GM19328 (cell line): Measurements from ENCODE around the gene FGF3.

Experiments
- ATAC-seq: cut with Tn5 transposase; IDR thresholded peaks from one replicate; pipeline ENCODE4 v1.9.1; 2021; ENCODE audit warnings: mild to moderate bottlenecking, moderate library complexity; ENCODE audit not compliant: unreplicated experiment

FGF3 gene

DNA sequence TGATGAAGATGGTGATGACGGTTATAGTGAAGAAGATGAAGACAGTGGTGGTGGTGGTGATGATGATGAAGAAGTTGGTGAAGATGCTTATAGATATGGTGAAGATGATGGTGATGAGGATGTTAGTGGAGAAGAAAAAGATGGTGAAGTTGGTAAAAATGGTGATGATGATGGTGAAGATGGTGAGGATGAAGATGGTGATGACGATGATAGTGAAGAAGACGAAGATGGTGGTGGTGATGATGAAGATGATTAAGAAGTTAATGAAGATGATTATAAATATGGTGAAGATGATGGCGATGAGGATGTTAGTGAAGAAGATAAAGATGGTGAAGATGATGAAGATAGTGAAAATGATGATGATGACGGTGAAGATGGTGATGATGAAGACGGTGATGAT, 25.2 kb upstream of the FGF3 start:
- ATAC-seq = no peak

- ATAC-seq = no peak
Observed at GRCh38 chr11:69843529-69843921, 24.3 kb upstream of the FGF3 start.

DNA sequence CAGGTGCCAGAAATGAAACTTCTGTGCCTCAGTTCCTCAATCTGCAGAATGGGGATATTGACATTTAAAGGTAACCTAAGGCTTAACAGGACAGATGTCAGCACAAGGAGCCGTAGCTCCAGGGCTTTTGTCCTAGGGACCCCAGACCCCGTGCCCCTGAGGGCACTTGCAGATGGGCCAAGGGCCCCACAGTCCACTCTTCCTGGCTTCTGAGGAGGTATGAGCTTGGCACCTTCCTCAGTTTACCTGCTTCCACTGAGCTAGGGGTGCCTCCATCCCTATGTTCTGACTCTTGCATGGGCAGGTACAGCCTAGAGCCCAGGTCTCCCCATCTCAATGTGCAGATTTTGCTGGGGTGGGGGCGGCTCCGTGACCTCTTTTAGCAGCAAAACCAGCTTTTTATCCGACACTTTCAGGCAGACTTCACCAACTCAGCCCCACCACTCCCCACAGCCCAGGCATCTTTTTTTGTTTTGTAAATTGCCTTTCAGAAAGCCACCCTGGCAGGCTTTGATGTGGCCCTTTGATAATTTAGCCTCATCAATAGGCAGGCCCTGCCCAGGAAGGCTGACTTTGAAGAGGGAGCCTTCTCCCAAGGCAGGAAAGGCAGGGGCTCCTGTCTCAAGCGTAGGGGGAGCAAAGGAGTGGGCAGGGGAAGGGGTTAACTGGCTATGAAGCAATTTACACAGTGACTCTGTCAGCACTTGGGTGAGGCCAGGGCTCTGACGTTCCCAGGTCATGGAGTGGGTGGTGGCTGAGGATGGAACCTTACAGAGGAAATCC, 23.7 kb upstream of the FGF3 start:
- no peak for ATAC-seq

GRCh38 chr11:69841859-69842698, 22.9 kb upstream of the FGF3 start:
- ATAC-seq = no peak

DNA sequence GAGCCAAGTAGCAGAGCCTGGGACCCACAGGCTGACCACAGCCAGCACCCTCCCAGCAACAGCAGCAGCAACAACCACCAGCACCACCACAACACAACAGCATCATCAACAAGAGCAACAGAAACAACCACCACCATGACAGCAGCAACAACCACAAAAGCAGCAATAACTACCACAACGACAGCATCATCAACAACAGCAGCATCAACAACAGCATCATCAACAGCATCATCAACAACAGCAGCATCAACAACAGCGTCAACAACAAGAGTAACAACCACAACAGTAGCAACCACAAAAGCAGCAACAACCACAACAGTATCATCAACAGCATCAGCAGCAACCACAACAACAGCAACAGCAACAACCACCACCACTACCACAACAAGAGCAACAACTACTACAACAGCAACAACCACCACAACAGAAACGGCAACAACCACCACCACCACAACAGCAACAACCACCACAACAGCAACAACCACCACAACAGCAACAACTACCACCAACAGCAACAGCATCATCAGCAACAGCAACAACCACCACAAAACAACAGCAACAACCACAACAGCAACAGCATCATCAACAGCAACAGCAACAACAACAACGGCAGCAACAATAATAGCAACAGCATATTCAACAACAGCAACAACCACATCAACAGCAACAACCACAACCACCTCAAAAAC, 22.1 kb upstream of the FGF3 start:
- ATAC-seq = no peak

DNA sequence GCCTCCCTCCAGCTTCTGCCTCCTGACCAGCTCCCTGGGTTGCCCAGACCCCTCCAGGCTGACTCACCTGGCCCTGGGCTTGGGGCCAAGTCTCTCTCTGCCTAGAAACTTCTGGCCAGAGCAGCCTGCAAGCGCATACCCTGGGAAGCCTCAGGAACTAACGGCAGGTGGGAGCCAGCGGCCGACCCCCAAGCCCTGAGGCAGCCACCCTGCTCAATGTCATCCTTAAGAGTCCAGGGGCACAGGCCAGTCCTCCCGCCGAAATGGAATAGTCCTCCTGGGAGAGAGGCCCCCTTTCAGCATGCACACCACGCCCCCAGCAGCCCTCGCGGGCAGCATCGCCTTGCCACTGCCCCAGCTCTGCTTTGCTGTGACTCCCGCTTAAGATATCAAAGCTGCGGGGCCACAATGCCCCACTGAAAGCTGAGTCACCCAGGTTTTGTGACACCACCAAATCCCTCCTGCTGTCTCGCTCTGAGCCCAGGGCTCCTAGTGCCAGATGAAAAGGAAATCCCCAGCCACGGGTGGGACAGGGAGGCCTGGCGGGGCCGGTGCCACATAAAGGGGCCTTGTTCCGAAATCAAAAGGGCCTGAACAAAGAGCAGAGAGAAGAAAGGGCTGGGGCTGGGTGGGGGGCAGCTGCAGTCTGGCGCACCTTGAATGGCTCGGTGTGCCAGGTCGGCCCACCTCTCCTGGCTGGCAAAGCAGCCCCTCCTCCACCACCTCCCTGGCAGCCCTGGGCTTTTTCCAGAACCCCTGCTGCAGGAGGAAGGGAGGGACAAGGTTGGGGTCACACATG, 21.4 kb upstream of the FGF3 start:
- ATAC-seq = no peak

- no peak for ATAC-seq
Observed at GRCh38 chr11:69839516-69839915, 20.3 kb upstream of the FGF3 start.

DNA sequence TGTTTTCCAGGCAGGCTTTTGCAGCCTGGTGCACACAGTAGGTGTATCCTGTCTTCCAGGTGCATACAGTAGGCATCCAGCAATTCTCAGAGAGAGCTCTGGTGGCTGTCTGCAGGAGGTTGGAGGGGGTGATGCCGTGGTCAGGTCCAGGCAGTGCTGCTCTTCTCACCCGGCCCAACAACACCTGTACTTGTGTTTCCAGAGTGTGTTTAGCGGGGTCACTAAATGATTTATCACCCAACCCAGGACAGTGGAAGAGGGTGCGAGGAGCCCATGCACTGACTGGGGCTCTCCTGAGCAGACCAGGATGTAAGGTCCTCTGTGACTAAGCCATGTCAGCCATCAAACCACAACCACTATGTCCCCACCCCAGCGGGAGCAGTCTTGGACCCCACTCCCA, 18.6 kb upstream of the FGF3 start:
- no peak for ATAC-seq

- ATAC-seq = no peak
Observed at GRCh38 chr11:69836401-69836800, 17.2 kb upstream of the FGF3 start.

- no peak for ATAC-seq
Observed at GRCh38 chr11:69834811-69835800, 15.9 kb upstream of the FGF3 start.

DNA sequence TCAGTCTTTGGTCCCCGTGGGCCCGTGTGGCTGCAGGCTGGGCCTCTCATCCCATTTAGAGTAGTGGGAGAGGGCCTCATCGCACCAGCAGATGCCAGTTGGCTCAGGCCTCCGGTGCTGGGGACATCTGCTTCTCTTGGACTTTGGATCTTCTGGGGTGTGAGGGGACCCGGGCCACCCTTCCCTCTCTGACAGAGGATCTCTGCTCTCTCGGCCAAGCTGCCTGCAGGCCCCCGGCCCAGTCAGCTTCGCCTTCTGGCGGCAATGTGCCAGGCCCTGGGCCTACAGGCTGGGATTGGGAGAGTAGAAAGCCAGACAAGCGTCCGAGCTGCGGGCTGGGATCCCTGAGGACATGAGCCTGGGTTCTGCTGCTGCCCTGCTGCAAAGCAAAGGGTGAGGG, 15.0 kb upstream of the FGF3 start:
- no peak for ATAC-seq

DNA sequence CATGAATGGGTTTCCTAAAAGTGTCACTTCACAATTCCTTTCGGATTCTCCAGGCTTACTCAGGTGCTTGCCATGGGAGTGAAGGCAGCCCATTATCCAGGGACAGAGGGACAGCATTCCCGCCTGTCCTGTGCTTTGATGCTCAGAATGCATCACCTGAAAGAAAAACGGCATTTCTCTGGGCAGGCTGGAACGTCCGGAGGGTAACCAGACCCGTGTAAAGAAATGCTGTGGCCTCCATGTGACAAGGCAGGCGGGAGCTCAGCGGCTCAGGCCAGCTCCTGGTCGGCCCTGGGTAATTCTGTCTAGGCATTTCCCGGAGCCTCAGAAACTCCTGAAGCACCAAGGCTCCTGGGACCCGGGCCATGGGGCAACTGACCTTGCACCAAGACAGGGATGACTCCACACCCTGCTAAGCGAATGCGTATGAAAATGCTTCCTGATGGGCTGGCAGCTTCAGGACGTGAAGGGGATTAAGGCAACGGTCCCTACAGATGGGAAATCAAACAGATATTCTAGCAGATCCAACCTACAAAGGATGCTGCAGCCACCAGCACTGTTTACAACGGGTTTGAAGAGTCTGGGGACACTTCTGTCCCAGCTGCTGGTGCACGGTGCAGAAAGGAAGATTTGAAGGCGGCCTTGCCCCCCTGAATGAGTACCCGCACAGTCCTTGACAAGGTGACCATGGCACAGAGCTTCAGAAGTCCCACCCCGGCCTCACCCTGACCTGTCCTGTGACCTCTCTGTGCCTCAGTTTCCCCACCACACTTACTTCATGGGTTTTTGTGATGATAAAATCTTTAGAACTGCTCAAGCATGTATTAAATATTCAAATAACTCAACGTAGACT, 13.6 kb upstream of the FGF3 start:
- ATAC-seq = no peak

DNA sequence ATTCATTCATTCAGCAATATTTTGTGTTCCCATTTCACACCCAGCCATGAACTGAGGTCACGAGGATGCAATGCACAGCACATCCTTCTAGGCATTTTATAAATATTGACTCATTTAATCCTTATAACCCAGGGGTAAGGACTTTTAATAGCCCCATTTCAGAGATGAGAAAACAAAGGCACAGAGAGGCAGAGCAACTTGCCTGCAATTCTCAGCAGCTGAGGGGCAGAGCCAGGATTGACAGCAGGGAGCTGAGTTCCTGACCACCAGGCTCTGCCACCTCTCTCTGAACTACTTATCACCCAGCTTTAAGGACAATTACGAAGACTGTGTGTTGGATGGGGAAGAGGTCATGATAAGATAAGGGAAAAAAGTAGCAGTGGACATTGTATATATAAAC, 12.8 kb upstream of the FGF3 start:
- ATAC-seq = no peak

DNA sequence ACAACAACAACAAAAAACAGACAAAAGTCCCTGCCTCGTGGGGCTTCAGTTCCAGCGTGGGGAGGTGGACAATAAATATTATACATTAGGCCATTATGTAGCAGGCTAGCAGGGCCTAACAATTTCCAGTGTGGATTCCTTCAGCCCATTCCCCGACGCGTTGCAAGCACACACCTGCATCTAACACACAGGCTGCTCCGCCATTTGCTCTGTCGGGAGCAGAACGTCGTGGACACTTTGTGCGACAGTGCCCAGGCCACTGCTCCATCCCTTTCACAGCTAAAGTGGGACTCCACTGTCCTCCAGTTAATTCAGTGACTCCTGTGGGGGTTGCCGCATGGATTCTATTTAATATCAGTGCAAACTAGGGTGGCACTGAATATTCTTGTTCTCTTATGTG, 10.9 kb upstream of the FGF3 start:
- no peak for ATAC-seq

GRCh38 chr11:69828971-69829344, 9.7 kb upstream of the FGF3 start:
- no peak for ATAC-seq

- no peak for ATAC-seq
Observed at GRCh38 chr11:69828276-69828970, 9.2 kb upstream of the FGF3 start.

- no peak for ATAC-seq
Observed at GRCh38 chr11:69826773-69827172, 7.6 kb upstream of the FGF3 start.

DNA sequence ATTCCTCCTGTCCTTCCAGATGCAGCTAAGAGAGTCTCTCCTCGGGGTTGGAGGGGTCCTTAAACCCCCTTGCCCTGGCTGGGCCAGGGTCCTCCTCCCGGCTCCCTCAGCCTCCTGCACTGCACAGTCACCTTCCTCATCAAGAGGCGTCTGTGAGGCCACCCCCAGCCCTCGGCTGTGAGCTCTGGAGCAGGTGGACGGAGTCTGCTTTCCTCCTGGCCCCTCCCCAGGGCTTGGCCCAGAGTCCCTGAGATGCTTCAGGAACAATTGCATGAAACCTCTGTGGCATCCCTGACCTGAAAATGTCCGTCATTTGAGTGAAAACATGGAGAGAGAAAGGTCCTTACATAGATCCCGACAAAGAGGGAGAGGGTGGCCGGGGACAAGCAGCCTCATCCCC, 6.7 kb upstream of the FGF3 start:
- no peak for ATAC-seq
